ENCODE data around the gene MAFG.

The MAFG gene

DNA sequence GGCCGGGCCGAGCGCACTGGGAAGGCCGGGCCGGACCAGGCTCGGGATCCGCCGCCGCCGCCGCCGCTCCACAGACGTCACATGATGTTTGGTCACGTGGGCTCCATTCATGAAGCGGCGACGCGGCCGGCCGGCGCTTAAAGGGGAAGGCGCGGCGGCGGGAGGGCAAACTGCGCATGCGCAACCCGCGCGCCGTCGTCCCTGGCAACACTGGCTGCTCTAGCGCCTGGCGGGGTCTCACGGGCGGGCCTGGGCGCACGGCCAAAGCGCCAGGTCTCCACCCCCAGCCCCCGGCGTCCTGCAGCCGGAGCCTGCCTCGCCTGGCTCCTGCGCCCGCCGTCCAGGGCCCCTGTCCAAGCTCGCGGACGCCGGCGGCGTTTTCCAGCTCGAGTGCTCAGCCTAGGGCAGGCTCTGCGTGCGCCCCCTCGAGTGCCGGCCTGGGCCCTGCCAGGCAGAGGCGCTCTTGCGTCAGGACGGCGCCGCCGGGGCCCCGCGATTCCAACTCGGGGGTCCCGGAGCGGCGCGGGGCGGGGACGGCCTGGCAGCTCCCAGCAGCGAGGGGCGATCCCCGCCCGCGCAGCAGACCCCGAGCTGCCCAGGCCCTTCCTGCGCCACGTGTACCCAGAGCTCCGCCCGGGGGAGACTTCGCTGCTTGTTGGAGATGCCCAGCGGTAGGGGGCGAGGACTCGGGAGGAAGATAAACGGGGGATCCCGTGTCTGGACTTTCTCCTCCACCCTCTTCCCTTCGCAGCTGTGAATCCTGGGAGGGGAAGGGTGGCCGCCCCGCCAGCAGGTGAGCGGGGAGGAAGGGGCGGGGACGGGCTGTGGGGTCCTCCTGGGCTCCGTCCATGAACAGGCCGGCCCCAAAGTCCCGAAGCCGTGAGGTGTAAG is at the start of gene MAFG:
Gene MAFG (minus strand): TSS at position 83 of the 891 bp plus-strand sequence. CDS start 4,550 bp downstream, outside the sequence.
- peak; percentile 100 for DNase-seq (ENCODE audit: low spot score)

GRCh38 chr17:81976332-81977210 is 49.0 kb upstream of the MAFG start:
- DNase-seq (ENCODE audit: low spot score) = no peak

DNA sequence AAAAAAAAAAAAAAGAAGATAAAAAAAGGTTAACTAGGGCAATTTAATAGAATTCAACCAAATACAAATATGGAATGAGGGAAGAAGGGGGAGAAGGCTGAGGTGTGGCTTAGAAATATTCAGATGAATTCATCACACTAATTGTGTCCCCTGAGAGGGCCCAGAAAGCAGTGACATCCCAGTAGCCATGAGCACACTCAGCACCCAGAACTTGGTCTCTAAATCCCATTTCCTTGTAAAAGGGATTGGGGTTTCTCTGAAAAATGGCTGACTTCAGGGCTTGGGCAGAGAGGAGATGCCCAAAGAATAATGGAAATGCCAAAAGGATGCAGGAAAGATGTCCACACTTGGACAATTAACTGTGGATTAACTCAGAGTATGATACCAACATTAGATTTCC is 45.9 kb upstream of the MAFG start:
- DNase-seq (ENCODE audit: low spot score) = no peak

DNA sequence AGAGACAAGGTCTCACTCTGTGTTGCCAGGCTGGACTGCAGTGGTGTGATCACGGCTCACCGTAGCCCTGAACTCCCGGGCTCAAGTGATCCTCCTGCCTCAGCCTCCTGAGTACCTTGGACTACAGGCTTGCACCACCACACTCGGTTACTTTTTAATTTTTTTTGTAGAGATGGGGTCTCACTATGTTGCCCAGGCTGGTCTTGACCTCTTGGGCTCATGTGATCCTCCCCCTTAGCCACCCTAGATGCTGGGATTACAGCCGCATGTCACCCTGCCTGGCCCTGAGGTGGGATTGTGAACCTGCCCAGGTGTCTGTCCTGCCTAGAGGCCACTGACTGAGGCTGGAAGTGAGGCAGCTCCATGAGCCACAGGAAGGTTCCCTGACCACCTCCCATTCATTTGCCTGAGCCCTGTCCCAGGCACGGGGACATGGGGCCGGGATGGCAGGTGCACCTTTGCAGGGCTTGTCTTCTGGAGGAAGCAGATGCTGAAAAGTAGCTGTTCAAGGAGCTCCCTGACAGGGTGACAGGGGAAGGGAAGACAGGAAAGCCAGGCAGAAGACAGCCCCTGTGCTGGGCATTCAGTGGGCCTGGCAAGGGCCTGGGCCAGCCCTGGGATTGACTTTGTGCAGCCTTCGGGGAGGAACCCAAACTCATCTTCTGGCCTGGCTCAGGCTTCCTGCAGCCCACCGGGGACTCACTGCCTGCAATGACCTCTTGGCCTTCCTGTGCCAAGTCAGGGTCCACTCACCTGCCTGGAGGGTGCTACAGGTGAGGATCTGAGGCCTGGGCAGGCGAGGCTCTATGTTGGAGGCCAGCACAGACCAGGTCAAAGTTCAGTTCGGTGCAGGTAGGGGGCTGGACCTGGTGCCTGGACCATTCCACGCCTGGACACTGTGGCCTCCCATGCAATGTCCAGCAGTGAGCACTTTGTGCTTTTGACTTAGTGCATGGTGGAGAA is 41.6 kb upstream of the MAFG start:
- no peak for DNase-seq (ENCODE audit: low spot score)

- DNase-seq (ENCODE audit: low spot score) = no peak
Measured at GRCh38 chr17:81968396-81968745, 40.8 kb upstream of the MAFG start.

GRCh38 chr17:81967533-81968395 is 40.2 kb upstream of the MAFG start:
- DNase-seq (ENCODE audit: low spot score) = peak; percentile 70

GRCh38 chr17:81967244-81967532 is 39.7 kb upstream of the MAFG start:
- no peak for DNase-seq (ENCODE audit: low spot score)

DNA sequence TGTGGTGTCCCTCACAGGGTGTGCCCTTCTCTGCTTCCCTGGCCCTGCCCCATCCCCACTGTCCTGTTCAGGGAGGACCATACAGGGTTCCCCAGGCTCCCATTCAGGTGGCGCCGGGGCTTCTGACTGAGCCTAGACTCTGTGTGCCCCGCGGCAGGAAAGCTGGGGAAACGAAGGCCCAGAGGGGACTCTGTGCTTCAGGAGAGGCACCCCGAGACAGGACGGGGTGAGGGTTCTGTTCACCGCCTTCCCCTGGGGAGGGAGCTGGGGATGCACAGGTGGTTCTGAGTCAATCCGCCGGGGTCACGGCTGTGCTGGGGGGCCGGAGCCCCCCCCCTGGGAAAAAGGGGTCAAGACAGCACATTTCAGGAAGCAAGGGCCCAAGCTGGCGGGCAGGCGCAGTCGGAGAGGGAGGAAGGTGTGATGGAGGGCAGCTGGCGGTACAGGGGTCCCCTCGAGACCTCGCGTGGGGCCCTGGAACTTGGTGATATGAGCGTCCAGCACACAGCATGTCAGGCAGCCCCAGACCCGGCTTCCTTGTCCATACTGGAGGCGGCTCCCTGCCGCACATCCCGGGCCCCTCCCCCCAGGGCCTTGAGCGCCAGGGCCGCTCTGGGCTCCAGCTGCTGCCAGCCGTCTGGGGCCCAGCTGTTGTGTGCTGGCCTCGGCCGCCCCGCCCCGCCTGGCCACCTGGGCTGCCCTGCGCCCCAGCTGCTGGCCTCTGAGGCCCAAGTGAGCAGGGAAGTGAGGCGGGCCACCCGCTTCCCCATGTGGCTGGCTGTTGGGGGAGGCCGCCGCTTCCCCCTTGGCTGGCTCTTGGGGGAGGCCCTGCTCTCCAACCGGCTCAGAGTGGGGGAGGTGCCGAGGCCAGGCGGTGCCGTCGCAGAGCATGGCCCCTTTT is 39.1 kb upstream of the MAFG start:
- DNase-seq (ENCODE audit: low spot score) = no peak

DNA sequence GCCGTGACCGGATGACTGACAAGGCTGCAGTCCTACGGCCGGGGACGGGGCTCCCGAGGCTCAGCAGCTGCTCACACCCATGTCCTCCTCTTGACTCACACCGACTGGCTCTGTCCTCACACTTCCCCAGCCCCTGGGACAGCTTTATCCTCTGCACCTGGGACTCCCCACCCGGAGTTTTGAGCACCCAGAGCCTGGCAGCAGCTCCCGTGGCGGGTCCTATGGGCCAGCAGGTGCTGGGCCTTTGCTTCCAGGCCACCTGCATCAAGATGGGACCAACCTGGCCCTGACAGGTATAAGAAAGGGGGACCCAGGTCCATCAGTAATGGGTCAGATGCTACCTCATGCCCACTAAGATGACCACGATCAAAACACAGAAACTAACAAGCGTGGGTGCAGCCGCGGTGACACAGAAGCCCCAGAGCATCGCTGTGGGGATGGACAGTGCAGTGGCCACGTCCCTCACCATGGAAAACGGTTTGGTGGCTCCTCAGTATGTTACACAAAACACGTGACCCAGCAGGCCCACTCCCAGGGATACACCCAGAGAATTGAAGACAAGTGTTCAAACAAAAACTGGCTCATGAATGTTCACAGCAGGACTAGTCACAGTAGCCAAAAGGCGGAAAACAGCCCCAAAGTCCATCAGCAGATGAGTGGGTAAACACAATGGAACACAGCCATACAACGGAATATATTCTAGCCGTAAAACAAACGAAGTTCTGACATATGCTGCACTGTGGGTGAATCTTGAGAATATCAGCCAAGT is 36.7 kb upstream of the MAFG start:
- DNase-seq (ENCODE audit: low spot score) = no peak

DNA sequence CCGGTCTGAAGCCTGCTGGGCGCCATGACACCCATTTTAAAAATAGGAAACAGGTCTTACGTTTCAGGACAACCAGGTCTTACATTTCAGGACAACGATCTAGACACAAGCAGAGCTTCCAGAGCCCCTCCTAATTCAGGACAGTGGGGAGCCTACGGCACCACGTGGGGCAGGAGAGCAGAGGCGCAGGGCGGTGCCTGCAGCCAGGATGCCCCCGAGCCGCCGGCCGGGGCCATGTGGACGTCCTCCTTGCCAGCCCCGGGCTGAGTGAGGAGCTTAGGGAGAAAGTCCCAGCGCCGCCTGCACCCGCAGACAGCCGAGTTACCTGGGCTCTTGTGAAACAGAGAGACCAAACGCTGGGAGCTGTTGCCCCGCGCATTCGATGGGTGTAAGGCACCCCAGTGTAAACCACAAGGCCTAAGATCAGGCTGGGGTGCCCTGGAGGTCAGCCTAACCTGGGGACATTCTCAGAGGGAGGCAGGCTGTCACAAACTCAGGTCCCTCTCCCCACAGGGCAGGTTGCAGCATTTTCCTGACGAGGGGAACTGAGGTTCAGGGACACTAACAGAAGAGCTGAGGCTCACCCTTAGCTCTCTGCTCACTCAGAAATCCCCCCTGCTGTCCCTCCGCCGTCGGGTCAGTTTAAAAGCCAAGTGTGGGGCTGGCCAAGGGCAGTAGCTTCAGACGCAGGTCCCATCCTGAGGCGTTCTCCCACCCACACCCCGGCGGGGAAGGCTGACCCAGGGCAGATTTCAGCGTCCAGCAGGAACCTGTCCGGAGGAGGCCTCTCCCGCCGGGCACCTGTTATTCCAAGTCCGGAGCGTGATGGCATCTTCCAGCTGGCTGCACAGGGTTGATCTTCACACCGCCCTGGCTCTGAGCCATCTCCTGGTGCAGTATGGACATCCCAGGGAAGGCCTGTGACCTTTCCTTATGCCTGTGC is 35.2 kb upstream of the MAFG start:
- DNase-seq (ENCODE audit: low spot score) = no peak

GRCh38 chr17:81961521-81962498 is 34.3 kb upstream of the MAFG start:
- DNase-seq (ENCODE audit: low spot score) = no peak

DNA sequence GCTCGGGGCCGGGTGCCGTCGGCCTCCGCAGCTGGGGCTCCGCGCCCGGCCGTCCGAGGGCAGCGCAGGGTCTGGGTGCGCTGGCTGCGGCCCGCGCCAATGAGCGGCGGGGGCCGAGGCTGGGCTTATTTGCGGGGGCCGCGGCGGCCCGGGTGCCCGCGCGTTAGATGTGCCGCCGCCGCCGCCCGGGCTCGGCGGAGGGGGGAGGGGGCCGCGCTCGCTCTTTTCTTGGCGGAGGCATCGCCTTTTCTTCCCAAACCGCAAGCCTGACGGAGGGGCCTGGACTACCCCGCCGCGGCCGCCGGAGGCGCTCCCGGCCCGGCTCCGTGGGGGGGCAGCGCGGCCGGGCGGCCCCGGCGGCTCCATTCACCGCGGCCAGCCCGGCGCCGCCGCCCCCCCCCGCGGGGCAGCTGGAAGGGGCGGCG is 33.6 kb upstream of the MAFG start, which contains the start of gene NOTUM:
Gene NOTUM (minus strand): TSS at position 101 of the 425 bp plus-strand sequence. CDS start 278 bp downstream, outside the sequence.
- DNase-seq (ENCODE audit: low spot score) = peak; percentile 90

DNA sequence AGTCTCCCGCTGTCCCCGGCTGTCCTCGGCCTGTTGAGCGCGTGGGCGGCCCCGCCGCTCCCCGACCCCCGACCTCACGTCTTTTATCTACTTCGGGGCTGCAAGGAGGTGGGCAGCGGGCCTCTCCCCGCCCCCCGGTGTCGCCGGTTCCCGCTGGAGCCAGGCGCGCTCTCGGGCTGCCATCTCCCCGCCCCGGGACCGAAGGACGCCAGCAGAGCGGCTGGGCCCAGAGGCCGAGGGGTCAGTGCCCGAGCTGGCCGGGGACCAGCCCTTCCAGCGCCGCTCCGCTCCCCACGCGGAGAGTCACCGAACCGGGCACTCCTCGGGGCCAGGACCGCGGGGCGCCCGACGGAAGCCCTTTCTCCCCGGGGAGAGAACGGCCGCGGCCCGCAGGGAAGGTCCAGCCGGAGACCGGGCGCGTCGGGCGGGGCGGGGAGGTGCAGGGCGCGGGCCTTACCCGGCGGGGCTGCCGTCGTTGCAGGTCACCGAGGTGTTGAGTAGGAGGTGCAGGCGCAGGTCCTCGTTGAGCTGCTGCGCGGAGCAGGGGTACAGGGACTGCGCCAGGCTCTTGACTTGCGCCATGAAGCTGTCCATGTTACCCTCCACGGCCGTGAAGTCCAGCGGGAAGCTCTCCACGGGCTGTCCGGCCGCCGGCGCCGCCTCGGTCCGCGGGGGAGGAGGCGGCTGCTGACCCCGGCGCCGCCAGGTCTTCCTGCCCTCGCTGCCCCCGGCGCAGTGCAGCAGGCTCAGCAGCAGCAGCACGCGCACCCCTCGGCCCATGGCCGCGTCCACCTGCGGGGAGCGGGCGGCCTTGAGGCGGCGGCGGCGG is 32.8 kb upstream of the MAFG start:
- DNase-seq (ENCODE audit: low spot score) = peak; percentile 64

- peak; percentile 97 for DNase-seq (ENCODE audit: low spot score)
Measured at GRCh38 chr17:81959362-81960129, 32.0 kb upstream of the MAFG start.

All from D341Med (cell line).